ENCODE results near the gene MATK.
"Not testable (repeated sequence)": the region's sequence is repeated elsewhere in the genome, so short reads cannot be mapped to it uniquely, and the experiment has no call there.

The MATK gene

GRCh38 chr19:3762130-3762473 is 24.1 kb downstream of the MATK start:
- peak overlapping the region; percentile 91 for H3K4me3 ChIP-seq (ENCODE audit: low read depth, low read length)
- TF ChIP-seq, protein P1, sequence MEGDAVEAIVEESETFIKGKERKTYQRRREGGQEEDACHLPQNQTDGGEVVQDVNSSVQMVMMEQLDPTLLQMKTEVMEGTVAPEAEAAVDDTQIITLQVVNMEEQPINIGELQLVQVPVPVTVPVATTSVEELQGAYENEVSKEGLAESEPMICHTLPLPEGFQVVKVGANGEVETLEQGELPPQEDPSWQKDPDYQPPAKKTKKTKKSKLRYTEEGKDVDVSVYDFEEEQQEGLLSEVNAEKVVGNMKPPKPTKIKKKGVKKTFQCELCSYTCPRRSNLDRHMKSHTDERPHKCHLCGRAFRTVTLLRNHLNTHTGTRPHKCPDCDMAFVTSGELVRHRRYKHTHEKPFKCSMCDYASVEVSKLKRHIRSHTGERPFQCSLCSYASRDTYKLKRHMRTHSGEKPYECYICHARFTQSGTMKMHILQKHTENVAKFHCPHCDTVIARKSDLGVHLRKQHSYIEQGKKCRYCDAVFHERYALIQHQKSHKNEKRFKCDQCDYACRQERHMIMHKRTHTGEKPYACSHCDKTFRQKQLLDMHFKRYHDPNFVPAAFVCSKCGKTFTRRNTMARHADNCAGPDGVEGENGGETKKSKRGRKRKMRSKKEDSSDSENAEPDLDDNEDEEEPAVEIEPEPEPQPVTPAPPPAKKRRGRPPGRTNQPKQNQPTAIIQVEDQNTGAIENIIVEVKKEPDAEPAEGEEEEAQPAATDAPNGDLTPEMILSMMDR (IDR thresholded peaks at IDR 0.05; ENCODE audit: low read depth, low read length): no peak

GRCh38 chr19:3761382-3762129 is 24.6 kb downstream of the MATK start, which contains the start of gene APBA3:
Gene APBA3, minus strand, starts transcription at chr19:3761692. Its CDS starts 1,428 bp downstream, at chr19:3760264.
- TF ChIP-seq, protein P1 (IDR thresholded peaks at IDR 0.05; ENCODE audit: low read depth, low read length): peak; percentile 51
- H3K4me3 ChIP-seq (ENCODE audit: low read depth, low read length): peak within 1 kb of the TSS; percentile 98

GRCh38 chr19:3760871-3761361 is 25.3 kb downstream of the MATK start:
- peak overlapping the region; percentile 98 for H3K4me3 ChIP-seq (ENCODE audit: low read depth, low read length)
- TF ChIP-seq, protein P1 (IDR thresholded peaks at IDR 0.05; ENCODE audit: low read depth, low read length): no peak

- no peak overlapping the region for H3K4me3 ChIP-seq (ENCODE audit: low read depth, low read length)
- TF ChIP-seq, protein P1 (IDR thresholded peaks at IDR 0.05; ENCODE audit: low read depth, low read length): no peak
Measured at GRCh38 chr19:3759482-3760254, 26.5 kb downstream of the MATK start.

- H3K4me3 ChIP-seq (ENCODE audit: low read depth, low read length): not testable (repeated sequence)
Measured at GRCh38 chr19:3758297-3758696, 27.9 kb downstream of the MATK start.

GRCh38 chr19:3757705-3758104 is 28.5 kb downstream of the MATK start:
- H3K4me3 ChIP-seq (ENCODE audit: low read depth, low read length): not testable (repeated sequence)

DNA sequence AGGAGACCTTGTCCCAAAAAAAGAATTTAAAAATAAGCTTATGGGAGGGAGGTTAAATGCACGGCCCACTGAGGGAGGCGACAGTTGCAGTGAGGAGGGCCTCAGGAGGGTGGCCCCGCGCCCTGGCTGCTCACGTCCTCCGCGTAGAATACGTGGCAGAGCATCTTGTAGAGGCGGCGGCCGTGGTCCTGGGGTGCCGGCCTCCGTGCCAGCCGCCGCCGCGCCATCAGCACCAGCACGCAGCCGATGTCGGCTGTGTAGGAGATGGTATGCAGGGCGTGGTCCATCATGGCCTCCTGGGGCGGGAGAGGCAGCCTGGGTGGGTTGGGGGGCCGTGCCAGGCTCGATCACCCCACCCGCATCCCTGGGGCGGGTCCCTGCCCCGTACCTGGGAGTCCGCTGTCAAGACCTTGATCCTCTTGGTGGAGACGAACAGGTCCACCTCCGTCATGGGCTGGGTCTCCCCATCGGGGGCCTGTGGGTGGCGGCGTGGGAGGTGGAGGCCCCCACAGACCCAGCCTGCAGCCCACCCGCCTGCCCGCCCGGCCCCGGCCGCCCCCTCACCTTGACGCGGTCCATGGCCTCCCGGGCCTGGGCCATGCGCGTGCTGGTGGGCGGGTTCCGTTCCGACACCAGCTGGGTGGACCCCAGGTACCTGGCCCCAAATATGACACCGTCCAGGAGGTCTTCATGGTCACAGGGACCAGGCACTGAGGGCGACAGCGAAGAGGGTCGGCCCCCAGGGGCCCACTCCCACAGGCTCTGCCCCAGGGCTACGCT is 32.4 kb downstream of the MATK start:
- TF ChIP-seq, protein P1 (IDR thresholded peaks at IDR 0.05; ENCODE audit: low read depth, low read length): no peak
- H3K4me3 ChIP-seq (ENCODE audit: low read depth, low read length): no peak overlapping the region

DNA sequence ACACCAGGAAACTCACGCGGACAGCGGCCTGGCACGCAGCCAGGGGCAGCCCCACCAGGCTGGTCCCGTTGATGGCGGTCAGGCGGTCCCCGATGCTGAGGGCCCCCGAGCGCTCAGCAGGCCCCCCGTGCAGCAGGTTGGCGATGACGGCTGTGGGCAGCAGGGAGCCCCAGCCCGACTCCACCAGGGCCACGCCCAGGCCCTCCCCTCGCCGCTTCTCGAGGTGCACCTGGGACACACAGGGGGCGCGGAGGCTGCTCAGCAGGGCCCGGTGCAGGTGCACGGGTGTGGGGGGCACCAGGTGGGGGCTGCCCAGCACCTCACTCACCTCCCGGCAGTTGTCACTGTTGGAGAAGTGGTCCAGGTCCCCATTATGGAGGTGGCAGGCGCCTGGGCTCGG is 33.7 kb downstream of the MATK start:
- H3K4me3 ChIP-seq (ENCODE audit: low read depth, low read length): no peak overlapping the region
- TF ChIP-seq, protein P1 (IDR thresholded peaks at IDR 0.05; ENCODE audit: low read depth, low read length): no peak
